ENCODE data around the gene GIPC2. TPM values are rescaled to one million over a fixed set of nuclear protein-coding genes. Genes with fewer than 3 reads are reported as not detected.
"Not testable (repeated sequence)": the region's sequence is repeated elsewhere in the genome, so short reads cannot be mapped to it uniquely, and the experiment has no call there.

The GIPC2 gene
- total RNA-seq, 1 donor from 2014 or later, result 1.5 TPM

GRCh38 chr1:78101514-78101913 is 55.7 kb downstream of the GIPC2 start:
- TF ChIP-seq CTCF (conservative IDR thresholded peaks at IDR 0.05; ENCODE audit: low read depth, low read length), result no peak
- peak; percentile 90 for DNase-seq (ENCODE audit: low read depth)
- no peak overlapping the region for H3K4me3 ChIP-seq (ENCODE audit: low read depth, low read length)

- no peak for DNase-seq (ENCODE audit: low read depth)
- TF ChIP-seq CTCF (conservative IDR thresholded peaks at IDR 0.05; ENCODE audit: low read depth, low read length), result no peak
- no peak overlapping the region for H3K4me3 ChIP-seq (ENCODE audit: low read depth, low read length)
These were observed 56.3 kb downstream of the GIPC2 start for GRCh38 chr1:78102082-78102481.

- no peak overlapping the region for H3K4me3 ChIP-seq (ENCODE audit: low read depth, low read length)
- no peak for TF ChIP-seq CTCF (conservative IDR thresholded peaks at IDR 0.05; ENCODE audit: low read depth, low read length)
- DNase-seq (ENCODE audit: low read depth), result no peak
These were observed 57.1 kb downstream of the GIPC2 start for GRCh38 chr1:78102916-78103315.

GRCh38 chr1:78104322-78104721 is 58.6 kb downstream of the GIPC2 start:
- no peak for DNase-seq (ENCODE audit: low read depth)
- no peak overlapping the region for H3K4me3 ChIP-seq (ENCODE audit: low read depth, low read length)
- TF ChIP-seq CTCF (conservative IDR thresholded peaks at IDR 0.05; ENCODE audit: low read depth, low read length), result no peak

GRCh38 chr1:78109659-78110058 is 63.9 kb downstream of the GIPC2 start:
- not testable (repeated sequence) for DNase-seq (ENCODE audit: low read depth); H3K4me3 ChIP-seq (ENCODE audit: low read depth, low read length)

- no peak for TF ChIP-seq CTCF (conservative IDR thresholded peaks at IDR 0.05; ENCODE audit: low read depth, low read length)
- no peak for DNase-seq (ENCODE audit: low read depth)
- no peak overlapping the region for H3K4me3 ChIP-seq (ENCODE audit: low read depth, low read length)
These were observed 67.6 kb downstream of the GIPC2 start for GRCh38 chr1:78113156-78113916.

- DNase-seq (ENCODE audit: low read depth), result peak; percentile 49
- TF ChIP-seq CTCF (conservative IDR thresholded peaks at IDR 0.05; ENCODE audit: low read depth, low read length), result peak; percentile 94
- H3K4me3 ChIP-seq (ENCODE audit: low read depth, low read length), result no peak overlapping the region
These were observed 68.5 kb downstream of the GIPC2 start for GRCh38 chr1:78114034-78114956.

GRCh38 chr1:78120485-78120884 is 74.7 kb downstream of the GIPC2 start:
- H3K4me3 ChIP-seq (ENCODE audit: low read depth, low read length); DNase-seq (ENCODE audit: low read depth): not testable (repeated sequence)

Data from epithelial cell of proximal tubule (primary cell).